Activated naive CD8-positive, alpha-beta T cell treated with anti-CD3 and anti-CD28 coated beads, Interleukin-2, amount 50 U/mL, for 16 hours (primary cell): ENCODE measurements around the gene AR.

Experiments
- DNase-seq: peaks from one replicate; pipeline ENCODE4 v3.0.0-alpha.2; 2020; ENCODE audit warnings: low read depth, low spot score

The AR gene

GRCh38 chrX:67724359-67725110 lies 180.7 kb downstream of the AR start:
- DNase-seq = no peak

- DNase-seq = no peak
Measured at GRCh38 chrX:67725471-67725870, 181.7 kb downstream of the AR start.

- DNase-seq = no peak
Measured at GRCh38 chrX:67726018-67726417, 182.2 kb downstream of the AR start.

- no peak for DNase-seq
Measured at GRCh38 chrX:67727576-67727975, 183.8 kb downstream of the AR start.

GRCh38 chrX:67730296-67730695 lies 186.5 kb downstream of the AR start:
- no peak for DNase-seq

GRCh38 chrX:67731061-67731460 lies 187.2 kb downstream of the AR start:
- no peak for DNase-seq

- DNase-seq = no peak
Measured at GRCh38 chrX:67732864-67733263, 189.0 kb downstream of the AR start.

GRCh38 chrX:67734111-67734753 lies 190.4 kb downstream of the AR start:
- DNase-seq = no peak

- no peak for DNase-seq
Measured at GRCh38 chrX:67749536-67749935, 205.7 kb downstream of the AR start.

- DNase-seq = no peak
Measured at GRCh38 chrX:67750694-67751093, 206.9 kb downstream of the AR start.

- DNase-seq = no peak
Measured at GRCh38 chrX:67759018-67759417, 215.2 kb downstream of the AR start.

- no peak for DNase-seq
Measured at GRCh38 chrX:67777148-67777547, 233.3 kb downstream of the AR start.

- no peak for DNase-seq
Measured at GRCh38 chrX:67779099-67779498, 235.3 kb downstream of the AR start.
